ENCODE results near the gene PRKAG2.
"Not testable (repeated sequence)": the region's sequence is repeated elsewhere in the genome, so short reads cannot be mapped to it uniquely, and the experiment has no call there.

PRKAG2 gene

GRCh38 chr7:151597541-151598444 is 279.1 kb downstream of the PRKAG2 start:
- no peak for DNase-seq

DNA sequence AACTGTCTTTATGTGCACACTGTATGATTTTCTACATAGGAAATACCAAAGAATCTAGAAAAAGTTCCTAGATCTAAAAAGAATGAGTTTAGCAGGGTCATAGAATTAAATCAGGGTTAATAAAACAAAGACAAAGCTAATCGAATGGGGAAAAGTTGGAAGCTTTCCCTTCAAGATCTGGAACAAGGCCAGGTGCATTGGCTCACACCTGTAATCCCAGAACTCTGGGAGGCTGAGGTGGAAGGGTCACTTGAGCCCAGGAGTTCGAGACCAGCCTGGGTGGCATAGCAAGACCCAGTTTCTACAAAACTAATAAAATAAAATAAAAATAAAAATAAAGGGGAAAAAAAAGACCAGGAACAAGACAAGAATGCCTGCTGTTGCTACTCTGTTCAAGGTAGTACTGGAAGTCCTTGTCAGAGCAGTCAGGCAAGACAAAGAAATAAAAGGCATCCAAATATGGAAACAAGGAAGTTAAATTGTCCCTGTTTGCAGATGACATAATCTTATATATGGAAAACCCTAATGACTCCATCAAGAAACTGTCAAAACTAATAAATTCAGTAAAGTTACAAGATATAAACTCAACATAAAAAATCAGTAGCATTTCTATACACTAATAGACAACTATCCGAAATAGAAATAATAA is 281.1 kb downstream of the PRKAG2 start:
- DNase-seq, result peak; percentile 49

- no peak for DNase-seq
Observed at GRCh38 chr7:151592868-151593486, 283.9 kb downstream of the PRKAG2 start.

GRCh38 chr7:151592330-151592729 is 284.6 kb downstream of the PRKAG2 start:
- no peak for DNase-seq

DNA sequence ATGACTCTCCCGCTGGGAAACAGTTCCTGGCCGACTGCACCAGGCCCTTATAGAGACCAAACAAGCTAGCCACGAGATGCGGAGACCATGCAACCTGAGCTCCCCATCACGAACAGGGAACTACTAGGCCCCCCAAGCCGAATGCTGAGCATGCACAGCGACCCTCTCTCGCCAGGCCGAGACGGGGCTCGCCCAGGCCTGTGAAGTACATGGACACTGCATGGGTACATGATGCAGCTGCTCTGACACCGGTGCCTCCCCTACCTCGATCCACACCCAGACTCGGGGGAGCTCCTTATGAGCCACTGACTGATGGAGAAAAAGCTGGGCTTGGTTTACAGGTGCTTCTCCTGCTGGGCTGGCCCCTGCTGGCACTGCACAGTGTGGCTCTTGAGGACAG is 285.0 kb downstream of the PRKAG2 start:
- no peak for DNase-seq

GRCh38 chr7:151590850-151591771 is 285.8 kb downstream of the PRKAG2 start:
- DNase-seq, result no peak

DNA sequence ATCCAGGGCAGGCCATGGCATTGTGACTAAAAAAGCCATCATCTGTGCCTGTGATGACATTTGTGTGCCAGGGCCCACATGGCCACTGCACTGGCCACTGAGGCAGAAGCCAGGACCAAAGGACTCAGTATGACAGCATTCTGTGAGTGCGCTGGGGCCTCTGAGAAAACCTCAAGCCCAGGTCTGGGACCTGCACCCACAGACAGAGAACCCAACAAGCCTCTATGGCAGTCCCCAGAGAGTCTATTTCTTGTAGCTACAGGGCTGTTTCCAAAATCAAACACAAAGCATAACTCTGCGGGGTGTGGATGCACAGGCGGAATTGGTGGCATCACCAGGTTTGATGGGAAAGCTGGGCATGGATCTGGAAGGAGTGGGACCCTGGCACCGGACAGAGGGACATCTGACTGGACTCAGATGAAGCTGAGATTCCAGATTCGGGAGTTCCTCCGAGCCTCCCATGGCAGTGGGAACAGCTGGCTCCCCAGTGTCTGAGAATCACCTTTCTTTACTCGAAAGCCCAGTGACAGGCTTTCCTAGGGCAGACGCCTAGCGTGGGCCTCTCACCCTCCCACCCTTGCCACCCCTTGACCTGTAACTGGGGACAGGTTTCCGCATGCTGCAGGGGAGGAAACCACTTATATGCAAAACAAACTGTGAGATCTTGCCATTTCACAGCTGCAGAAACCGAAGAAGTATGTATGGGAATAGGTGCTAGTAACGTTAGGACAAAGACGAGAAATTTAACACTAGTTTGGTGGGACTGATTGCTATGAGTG is 286.7 kb downstream of the PRKAG2 start:
- DNase-seq, result no peak

GRCh38 chr7:151588982-151589381 is 287.9 kb downstream of the PRKAG2 start:
- DNase-seq, result no peak

GRCh38 chr7:151586531-151587260 is 290.2 kb downstream of the PRKAG2 start:
- DNase-seq, result no peak

GRCh38 chr7:151585744-151586393 is 291.0 kb downstream of the PRKAG2 start:
- DNase-seq, result no peak

DNA sequence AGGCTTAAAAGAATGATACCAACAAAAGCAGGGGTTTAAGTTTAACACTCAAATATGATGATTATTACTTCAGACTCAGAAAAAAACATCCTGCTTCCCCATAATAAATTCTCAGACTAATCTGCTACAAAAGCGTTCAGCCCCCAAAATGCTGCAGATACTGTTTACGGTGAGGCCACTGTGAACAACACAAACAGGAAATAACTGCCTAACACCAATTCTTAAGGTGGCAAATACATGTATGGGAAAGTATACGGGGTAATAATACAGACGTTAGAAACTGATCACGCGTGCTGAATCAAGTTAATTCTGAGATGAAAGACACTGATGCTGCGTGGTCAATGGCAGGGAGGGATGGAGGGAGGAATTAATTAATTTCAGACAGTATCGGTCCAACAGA is 295.2 kb downstream of the PRKAG2 start:
- no peak for DNase-seq

GRCh38 chr7:151579644-151580043 is 297.3 kb downstream of the PRKAG2 start:
- no peak for DNase-seq

GRCh38 chr7:151575410-151575809 is 301.5 kb downstream of the PRKAG2 start:
- DNase-seq, result no peak

DNA sequence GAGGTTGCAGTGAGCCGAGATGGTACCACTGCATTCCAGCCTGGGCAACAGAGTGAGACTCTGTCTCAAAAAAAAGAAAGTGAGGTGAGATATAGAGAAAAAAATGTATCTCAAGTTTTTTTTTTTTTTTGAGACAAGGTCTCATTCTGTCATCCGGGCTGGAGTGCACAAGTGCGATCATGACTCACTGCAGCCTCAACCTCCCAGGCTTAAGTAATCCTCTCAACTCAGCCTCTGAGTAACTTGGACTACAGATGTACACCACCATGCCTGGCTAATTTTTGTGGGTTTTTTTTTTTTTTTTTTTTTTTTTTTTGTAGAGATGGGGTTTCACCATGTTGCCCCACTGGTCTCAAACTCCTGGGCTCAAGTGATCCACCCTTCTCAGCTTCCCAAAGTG is 303.9 kb downstream of the PRKAG2 start:
- not testable (repeated sequence) for DNase-seq

GRCh38 chr7:151572136-151572535 is 304.8 kb downstream of the PRKAG2 start:
- DNase-seq, result no peak

DNA sequence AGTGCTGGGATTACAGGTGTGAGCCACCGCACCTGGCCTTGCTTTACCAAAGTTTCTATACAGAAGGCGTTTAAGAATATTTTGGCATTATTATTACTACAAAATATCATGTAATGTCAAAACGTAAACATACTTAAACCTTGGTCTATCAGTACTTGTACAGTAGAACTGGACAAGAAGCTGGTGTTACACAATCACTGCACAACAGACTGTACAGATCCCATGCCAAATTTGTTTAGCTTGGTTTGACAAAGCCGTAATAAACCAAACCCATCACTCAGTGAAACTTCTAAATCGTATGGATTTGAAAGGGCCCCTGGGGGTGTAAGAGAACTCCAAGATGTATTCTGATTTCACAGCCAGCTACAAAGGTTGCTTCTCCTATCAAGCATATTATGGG is 305.4 kb downstream of the PRKAG2 start:
- no peak for DNase-seq

DNA sequence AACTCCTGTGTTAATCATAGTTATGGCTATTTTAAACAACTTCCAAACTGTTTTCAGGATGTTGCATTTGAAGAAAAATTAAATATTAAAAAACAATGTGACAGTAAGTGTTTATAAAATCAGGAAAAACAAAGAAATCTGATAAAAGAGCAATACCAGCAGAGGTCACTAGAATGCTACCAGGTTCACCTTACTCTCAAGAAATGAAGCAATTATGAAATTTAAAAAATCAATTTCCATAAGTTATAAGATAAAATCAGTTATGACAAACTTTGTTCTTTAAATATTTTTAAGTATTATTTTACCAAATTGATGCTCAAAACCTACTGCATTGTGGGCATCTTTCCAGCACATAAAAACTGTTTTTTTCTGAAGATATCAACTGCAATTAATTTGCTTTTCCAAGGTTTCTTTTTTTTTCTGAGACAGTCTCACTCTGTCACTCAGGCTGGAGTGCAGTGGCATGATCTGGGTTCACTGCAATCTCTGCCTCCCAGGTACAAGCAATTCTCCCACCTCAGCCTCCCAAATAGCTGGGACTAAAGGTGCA is 306.5 kb downstream of the PRKAG2 start:
- DNase-seq, result no peak

GRCh38 chr7:151568956-151569940 is 307.7 kb downstream of the PRKAG2 start:
- no peak for DNase-seq

DNA sequence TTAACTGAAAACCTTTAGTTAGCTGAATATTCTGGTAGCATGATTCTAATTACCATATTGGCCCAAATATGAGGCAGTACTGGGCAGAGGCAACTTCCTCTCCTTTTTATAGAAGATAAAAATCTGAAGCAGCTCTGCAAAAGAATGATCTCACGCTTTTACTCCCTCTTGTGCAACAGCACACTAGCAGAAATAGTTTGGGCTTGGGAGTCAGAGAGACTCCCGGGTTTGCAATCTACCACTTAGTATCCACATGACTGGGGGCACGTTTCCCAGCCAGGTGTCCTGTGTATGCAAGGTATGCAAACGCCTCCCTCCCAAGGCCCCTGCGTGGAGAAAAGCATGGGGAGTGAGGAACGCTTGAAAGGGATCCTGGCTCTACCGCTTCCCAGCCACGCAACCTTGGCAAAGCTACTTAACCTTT is 310.0 kb downstream of the PRKAG2 start:
- DNase-seq, result no peak

Data from DMS153 (cell line).